Stimulated activated CD4-positive, alpha-beta T cell treated with anti-CD3 and anti-CD28 coated beads, Interleukin-4, amount 100 ng/mL, for 1 hour (primary cell): ENCODE results near the gene FHIT.

Experiments
- DNase-seq: peaks from one replicate; pipeline ENCODE4 v3.0.0-alpha.2; 2020

FHIT gene

DNA sequence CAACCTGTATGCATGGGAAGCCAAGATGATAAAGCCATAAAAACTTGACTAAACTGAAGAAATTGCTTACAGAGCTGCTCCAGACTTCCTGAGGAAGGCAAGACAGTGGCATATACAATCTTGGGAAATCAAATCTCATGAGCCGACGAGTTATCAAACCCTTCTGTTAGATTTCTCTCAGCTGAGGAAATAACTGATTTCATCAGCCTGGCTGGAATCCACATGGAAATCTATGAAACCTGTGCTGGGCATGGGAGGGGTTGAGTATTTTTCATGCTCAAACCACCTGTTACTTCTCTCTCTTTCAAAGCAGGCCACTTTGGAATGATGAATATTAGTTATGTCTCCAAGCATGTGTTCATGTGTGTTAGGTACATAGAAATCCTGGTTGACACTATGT is 727.7 kb downstream of the FHIT start:
- DNase-seq: no peak

DNA sequence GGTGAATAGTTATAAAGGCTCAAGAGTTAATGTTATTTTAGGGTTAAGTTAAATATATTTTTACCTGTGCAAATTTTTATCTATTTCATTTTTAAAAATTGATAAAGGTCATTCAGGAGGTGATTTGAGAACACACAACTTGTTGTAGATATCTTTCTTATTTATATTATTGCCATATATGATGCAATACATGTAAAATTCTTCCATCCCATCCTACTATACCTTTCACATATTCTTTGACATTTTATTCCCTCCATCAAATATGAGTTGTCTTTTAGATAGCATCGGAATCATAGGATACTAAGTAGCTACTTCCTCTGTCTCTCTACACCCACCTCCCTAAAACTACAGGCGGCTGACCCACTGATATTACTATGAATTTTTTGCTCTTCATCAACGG is 734.1 kb downstream of the FHIT start:
- no peak for DNase-seq

DNA sequence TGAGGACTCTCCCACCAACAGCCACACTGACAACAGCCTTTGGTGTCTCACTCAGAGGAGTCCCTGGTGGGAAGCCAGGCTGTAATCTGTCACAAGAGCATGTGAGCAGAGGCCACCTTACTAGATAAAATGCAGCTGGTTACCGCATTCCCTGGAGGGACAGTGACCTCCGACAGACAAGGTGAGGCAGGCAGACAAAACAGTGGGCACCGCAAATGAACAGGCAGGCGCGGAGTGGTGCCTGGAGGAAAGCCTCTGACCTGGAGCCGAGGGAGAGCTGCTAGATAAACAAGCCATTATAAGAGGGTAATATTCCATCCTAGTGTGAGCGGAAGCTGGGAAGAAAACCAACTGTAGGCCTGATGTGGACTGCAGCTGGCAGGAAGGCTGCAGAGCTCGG is 736.4 kb downstream of the FHIT start:
- DNase-seq: no peak

DNA sequence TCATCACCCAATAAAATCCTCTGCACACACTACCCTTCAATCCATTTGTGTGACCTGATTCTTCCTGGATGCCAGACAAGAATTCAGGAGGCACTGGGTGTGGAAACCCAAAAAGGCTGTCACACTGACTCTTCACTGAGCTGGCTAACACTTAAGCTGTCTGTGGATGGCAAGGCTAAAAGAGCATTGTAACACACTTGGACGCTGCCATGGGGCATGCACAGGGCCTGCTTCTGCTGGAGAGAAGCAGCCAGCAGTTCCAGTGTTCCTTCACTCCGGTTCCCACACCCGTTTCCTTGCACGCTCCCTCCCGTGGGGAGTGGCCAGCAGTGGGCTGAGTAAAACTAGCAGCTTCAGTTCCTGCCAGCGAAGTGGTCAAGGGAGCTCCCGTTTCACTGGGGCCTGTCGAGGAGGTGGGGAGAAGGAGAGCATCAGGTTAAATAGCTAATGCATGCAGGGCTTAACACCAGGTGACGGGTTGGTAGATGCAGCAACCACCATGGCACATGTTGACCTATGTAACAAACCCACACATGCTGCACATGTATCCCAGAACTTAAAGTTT is 737.1 kb downstream of the FHIT start:
- DNase-seq: no peak

DNA sequence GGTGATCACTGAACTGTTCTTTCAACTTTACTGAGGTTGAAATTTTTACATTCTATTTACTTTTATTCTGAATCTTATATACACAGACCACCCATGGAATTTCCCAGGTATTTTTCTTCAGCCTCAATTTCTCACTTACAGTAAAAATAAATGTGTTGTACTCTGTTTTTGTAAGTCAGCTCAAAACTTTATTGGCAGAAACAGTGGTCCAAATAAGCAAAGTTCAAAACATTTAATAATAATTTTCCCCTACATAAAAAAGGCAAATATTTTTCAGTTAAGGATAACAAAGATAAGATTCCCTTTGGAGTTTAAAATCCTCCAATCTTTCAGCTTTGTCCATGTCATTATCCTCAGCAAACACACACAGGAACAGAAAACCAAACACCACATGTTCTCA is 738.0 kb downstream of the FHIT start:
- no peak for DNase-seq

DNA sequence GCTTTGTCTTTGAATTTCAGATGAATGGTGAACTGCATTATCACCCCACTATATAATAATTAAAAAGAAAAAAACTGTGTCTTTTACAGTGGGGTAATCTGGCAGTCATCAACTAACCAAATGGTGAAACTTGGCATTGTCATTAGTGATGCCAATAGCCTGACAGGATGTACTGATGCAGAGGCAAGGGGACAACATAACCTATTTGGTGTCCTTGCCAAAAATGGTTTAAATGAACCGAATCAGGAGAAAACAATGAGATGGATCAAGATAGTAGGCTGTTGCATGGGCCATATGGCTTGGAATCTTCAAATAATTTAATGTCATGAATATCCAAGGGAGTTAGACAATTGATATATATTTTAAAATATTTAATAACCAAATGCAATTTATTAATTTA is 738.7 kb downstream of the FHIT start:
- no peak for DNase-seq

DNA sequence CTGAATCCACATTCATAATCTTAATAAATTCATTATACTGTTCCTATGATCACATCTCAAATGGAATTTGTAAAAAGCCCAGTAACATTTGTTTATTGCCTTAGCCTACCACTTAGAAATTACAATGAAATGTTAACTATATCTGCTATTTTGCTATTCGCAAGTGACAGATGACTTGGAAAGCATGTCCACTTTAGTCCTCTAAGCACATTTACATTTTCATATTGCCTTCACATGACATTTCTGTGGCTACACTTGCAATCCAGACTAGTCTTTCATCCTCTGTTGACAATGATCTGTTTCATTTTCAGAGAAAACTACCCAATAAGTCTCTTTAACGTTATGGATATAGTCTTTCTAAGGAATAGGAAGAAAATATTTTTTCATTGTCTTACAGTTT is 741.8 kb downstream of the FHIT start:
- no peak for DNase-seq

DNA sequence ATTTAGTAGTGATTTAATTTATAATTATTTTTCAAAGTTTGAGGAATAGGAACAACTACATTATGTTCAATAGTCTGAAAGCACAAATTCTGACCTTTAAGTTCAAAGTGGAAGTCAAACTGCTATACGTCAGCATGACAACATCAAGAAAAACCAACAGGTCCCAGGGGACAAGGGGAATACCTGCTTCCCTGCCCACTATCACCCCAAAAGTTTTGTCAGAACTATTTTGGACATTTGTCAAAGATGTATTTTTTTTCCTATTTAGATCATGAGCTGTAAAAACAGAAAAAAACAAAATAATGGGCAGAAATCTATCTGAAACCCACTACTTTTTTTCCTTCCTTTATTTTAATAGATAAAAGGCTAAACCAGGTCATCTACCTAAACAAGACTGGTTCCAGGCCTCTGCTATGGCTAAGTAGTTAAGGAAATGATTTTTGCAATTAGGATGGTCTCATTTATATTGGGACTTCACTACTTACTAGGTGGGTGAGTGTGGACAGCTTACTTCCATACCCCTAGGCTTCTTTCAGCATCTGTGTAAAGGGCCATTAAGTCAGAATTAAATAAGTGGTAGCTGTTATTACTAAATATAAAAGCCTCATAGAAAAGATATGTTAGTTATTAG is 746.3 kb downstream of the FHIT start:
- no peak for DNase-seq

DNA sequence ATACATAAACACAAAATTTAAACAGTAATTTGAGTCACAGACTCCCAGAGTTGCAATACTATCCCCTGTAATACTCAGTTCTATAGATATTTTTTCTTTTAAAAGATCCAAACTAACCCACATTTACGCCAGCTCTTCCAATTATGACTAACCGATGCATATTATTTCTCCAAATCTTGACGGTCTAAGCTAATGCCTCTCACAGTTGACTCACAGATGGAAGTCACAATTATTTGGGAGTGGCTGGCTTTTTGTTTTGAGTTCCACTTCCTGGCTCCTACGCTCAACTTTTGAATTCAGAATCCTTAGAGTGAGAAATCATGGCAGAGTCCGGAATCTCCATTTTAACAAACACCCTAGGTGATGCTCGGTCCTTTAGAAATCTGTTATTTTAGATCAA is 749.9 kb downstream of the FHIT start:
- no peak for DNase-seq

DNA sequence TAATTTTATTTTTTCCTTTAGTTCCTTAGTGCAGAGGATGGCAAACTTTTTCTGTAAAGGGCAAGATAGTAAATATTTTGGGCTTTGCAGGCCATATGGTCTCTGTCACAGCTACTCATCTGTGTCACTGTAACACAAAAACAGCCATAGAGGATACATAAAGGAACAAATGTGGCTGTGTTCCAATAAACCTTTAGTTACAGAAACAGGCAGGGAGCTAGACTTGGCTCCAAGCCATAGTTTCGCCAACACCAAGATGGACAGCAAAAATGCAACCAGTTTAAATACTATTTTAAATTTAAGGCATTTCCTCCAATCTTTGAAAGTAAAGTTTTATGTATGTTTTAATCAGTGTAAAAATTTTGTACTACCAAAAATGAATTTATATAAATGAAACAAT is 753.4 kb downstream of the FHIT start:
- no peak for DNase-seq

DNA sequence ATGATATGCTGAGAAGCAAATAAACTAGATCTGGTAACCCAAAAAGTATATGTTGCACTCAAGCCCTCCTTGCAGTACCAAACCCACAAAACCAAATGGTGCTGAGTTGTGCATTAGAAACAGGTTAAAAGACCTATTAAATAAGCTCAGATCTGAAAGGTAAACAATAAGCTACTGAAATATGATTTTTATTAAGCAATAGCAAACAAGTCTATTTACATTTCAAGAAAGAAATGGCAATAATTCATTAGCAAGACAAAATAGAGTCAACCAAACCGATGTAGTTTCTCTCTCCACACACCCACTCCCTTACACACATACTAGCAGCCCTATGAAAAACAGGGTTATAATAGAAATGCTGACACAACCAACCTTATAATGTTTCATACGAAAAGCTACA is 760.3 kb downstream of the FHIT start:
- DNase-seq: no peak

DNA sequence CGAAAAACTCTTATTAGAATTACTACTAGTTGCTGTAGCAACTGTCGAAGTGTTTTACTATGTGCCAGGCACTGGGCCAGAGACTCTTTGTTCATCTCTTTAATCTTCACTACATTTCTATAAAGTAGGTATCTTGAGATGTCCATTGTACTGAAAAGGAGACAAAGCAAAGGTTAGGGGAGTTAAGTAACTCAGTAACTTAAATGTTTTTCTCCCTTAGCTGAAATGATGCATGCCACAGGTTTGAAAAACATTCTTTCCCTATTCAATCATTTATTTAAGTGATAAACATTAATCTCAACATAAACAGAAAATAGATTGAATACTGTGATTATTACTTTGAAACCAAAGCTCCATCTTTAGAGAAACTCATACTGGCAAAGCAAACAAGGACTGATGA is 776.2 kb downstream of the FHIT start:
- no peak for DNase-seq

DNA sequence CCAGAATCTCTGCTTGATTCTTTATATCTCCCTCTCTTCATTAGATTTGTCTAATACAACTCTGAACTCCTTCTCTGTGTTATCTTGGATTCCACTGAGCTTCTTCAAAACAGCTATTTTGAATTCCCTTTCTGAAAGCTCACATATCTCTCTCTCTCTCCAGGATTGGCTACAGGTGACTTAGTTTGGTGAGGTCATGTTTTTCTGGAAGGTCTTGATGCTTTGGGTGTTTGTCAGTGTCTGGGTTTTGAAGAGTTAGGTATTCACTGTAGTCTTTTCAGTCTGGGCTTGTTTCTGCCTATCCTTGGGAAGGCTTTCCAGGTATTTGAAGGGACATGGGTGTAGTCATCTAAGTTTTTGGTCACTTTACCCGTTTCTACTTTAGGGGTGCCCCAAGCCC is 781.8 kb downstream of the FHIT start:
- no peak for DNase-seq

DNA sequence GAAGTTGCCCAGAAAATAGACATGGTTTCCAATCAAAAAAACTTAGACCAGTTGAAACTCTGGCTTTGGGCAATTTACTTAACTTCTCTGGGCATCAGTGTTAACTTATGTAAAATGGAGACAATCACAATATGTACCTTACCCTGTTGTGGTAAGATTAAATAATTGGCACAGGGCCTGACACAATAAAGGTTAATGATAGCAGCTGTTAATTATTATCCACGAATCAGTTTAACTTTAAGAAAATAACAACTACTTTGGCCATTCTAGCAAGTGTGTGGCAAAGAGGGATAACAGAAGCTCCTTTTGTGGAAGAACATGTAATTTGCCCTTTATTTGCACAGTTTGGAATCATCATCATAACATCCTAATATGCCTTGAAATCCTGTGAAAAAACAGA is 787.6 kb downstream of the FHIT start:
- no peak for DNase-seq

DNA sequence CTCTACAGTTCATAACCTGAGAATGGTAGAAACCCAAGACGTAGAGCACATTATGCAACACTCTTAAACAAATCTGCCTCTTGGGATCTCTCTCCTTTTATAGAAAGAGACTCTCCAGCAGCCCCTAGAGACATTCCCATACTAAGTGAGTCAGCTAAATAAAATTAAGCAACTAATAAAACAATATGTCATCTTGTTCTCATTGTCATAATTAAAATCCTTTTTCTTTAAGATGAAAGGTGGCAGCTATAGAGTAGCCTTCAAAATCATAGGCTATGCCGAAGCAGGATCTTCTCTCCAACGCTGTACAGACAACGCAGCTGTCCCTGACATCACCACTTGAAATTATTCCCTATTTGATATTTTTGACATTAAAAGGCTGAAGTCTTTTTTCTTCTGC is 790.0 kb downstream of the FHIT start:
- DNase-seq: no peak

DNA sequence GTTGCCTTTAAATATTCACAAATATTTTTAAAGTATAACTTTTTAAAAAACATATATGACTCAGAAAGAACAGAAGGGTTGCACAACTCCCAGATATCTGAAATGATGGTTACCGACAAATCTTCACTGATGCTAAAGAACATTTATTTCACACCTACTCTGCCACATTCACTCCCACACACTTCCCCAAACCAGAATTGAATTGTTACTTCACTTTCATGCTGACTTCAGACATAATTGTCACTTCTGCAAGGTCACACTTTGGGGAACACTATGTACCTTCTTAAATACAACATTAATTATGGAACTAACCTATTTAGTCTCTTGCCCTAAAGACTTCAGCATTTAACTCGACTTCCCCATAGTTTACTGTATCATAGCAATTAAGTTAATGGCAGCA is 795.1 kb downstream of the FHIT start:
- DNase-seq: no peak

DNA sequence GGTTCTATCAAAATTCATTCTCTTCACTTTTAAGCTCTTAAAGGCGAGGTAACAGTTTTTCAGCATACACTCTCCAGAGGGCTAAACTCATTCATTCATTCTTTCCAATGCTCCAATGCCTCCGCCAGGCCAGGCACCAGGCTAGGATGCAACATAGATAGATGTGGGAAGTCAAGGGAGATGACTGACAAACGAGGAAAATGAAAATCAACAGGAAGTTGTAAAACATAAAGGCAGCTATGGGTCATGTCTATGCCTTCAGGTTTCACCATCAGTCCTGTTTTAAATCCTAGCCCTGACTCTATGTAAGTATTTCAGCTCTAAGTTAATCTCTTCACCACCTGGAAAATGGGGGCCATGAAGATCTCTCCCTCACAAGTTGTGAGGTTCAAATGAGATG is 797.9 kb downstream of the FHIT start:
- no peak for DNase-seq

DNA sequence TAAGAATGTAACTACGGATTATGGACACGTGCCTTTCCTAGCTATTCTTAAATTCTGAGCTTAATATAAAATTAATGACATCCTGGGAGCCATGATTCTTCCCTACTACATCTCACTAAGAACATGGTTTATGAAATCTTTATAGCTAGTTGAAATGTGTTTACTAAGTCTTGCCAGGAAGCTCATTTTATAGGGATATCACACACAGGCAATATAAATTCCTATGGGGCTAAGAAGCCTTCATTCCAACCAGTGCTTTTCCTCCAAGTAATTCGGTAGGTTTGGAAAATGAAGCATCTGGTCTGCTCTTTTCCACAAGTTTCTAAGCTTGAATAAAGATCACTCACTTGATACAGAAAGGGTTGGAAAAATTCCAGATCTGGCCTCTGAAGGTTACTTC is 802.6 kb downstream of the FHIT start:
- DNase-seq: no peak

DNA sequence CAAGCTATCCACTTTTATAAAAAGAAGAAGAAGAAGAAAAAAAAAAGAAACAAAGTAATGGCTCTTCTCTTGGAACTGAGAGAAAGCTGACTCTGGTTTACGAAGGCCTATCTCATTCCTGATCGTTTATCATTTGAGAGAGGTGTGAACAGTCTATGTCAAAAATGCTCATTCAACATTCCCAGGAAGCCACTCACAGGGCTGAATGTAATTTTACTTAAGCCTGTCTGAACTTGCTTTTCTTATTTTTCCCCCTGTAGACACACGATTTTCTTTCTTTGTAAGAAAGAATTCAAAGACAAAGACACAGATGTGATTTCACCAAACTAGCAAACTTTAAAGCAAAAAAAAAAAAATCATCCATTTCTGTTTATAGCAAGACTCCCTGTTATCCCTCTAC is 805.8 kb downstream of the FHIT start:
- no peak for DNase-seq

DNA sequence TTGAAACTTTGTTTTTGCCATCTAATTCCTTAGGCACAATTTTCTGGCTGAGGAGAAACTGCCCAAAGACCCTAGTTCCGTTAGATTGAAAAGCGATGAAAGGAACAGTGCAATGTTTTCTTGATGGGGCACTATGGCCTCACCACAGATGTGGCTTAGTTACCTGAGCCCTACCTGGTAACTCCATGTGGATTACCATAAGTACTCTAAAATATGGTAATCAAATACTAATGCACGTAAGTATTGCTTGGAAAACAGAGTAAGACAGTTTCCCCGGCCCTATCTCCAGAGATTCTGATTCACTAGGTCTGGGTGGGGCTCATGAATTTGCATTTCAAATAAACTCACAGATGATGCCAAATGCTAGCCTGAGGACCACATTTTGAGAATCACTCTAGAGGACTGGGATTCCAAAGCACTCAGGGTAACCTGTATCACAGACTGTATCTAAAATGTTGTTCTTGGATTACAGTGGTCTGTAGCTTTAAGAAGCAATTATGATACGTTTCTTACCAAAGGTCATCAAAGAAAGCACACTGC is 806.3 kb downstream of the FHIT start:
- DNase-seq: no peak

DNA sequence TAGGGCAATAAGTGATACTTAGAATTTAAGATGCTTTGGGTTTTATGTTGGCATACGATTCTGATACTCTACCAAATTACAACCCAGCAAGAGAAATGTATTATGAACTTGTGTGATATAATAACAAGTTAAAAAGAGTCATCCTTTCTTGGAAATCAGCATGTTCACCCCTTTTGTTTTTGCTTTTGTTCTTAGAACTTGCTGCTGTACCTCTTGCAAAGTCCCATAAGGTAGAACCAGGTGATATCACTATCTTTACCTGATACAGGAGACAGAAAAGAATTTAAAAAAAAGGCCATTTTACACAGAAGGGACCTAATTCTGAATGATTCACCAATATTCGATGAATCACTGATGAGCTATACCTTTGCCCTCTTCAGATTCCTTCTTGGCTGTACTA is 810.4 kb downstream of the FHIT start:
- DNase-seq: no peak

DNA sequence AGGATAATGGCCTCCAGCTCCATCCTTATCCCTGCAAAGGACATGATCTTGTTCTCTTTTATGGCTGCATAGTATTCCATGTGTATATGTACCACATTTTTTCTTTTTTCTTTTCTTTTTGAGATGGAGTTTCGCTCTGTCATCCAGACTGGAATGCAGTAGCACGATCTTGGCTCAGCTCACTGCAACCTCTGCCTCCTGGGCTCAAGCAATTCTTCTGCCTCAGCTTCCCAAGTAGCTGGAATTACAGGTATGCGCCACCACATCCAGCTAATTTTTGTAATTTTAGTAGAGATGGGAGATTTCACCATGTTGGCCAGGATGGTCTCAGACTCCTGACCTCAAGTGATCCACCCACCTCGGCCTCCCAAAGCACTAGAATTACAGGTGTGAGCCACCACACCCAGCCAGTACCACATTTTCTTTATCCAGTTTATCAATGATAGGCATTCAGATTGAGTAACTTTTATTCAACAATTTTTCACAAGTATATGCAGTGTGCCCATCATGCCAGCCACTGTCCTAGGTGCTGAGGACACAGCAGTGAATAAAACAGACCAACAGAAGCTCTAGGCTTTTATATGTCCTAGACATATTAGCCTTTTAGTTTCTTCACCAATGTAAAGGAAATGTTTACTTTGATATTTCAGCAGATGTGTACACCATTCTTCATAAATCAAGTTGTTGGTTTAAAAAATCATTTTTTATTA is 815.2 kb downstream of the FHIT start:
- DNase-seq: no peak

DNA sequence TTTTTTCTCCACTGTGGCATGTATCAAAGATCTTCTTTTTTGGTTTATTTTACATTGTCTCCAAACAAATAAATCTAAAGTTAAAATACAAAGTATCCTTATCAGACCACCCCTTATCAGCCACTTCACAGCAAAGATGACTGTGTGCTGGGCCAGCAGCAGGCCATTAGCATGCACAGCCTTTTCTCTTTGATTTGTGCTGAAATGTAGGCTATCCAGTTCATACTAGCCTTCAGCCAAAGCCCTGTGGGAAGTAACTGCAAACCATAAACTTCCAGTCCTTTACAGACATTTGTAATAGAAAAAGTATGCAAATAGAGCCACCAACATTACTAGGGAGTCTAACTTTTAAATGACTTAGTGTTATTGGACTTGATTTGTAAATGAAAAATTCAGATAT is 816.3 kb downstream of the FHIT start:
- no peak for DNase-seq

DNA sequence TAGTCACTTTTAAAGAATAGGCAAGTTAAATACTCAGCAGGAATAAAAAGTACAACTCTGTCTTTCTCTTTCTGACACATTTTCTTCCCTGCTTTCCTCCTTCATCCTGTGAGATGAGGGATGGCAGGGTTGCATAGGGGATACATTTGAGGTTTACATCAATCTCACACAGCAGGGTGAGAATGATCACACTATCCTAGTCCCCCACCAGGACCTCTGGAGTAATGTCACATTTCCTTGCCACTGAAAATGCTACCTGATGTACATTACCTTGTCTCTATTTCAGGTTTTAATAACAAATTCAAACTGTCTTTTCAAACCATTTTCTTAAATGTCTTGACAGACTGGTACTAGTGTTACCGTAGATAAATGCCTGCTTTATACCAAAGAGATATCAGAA is 816.9 kb downstream of the FHIT start:
- DNase-seq: no peak

DNA sequence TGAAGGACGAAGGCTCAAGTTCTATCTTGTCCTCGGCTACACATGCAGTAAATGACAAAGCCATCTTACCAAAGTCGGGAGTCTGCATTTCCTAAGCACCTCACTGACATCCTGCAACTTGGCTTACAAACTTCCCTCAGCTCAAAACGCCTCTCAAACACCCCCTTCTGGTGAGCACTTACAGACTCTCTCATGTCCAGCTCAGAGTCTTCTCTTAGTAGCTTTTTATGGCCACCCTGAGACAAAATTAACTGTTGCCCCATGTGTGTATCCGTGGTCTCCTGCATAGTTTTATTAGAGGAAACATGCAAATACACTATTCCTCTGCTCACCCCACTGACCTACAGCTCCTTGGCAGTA is 819.7 kb downstream of the FHIT start:
- no peak for DNase-seq
